ENCODE results near the gene TSPAN17. TPM values are rescaled to one million over a fixed set of nuclear protein-coding genes. Genes with fewer than 3 reads are reported as not detected.

Gene TSPAN17
- total and polyA plus RNA-seq, 4 donors = 20.8 to 55.1 (median 41.7) TPM

DNA sequence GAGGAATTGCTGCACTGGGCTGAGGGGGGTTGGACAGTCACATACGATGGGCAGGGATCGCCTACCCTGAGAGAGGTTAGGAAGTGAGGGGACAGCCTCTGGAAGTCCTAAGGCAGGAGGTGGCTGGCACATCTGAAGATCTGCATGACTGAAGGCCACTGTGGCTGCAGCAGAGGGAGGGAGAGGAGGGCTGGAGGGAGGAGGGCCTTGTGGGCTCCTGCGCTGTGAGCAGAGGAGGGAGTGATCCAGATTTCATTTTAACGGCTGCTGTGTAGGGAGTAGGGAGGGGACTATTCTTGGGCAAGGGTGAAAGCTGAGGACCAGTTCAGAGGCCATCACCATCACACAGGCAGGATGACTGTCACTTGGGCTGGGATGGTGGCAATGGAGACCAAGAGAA lies 9.7 kb upstream of the TSPAN17 start:
- no peaks in the 10 kb centered on the region for H3K9me3 ChIP-seq (ENCODE audit: control insufficient read depth, insufficient read depth, low read length)
- H3K27ac ChIP-seq (ENCODE audit: low read depth, low read length) = no peak overlapping the region
- no peak for DNase-seq (ENCODE audit: low read depth in 4 of 6, low spot score in 6 of 6)
- no peaks in the 10 kb centered on the region for H3K36me3 ChIP-seq (ENCODE audit: control insufficient read depth, insufficient read depth, low read length)
- H3K27me3 ChIP-seq (ENCODE audit: control insufficient read depth, insufficient read depth, low read length) = peaks cover 23% of the 10 kb centered on the region
- 49% methylated on average over 4 of the region's 4 CpGs for WGBS (ENCODE audit: insufficient coverage)
- H3K4me1 ChIP-seq (ENCODE audit: control insufficient read depth, insufficient read depth, low read length) = peaks cover 12% of the 10 kb centered on the region
- H3K4me3 ChIP-seq (ENCODE audit: low read depth, low read length) = no peak overlapping the region

DNA sequence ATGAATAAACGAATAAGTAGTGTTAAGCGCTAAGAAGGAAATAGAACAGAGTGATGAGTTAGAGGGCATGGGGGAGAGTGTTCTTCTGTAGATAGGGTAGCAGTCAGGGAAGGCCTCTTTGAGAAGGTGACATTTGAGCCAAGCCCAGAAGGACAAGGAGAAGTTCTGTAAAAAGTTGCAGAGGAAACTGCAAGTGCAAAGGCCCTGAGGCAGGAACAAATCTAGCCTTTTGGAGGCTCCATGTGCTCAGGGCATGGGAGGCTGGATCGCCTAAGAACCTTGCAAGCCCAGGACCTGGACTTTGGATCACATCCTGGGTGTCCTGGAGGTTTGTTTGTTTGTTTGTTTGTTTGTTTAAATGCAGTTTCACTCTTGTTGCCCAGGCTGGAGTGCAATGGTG lies 8.8 kb upstream of the TSPAN17 start:
- H3K4me3 ChIP-seq (ENCODE audit: low read depth, low read length) = no peak overlapping the region
- peaks cover 12% of the 10 kb centered on the region for H3K4me1 ChIP-seq (ENCODE audit: control insufficient read depth, insufficient read depth, low read length)
- no peaks in the 10 kb centered on the region for H3K36me3 ChIP-seq (ENCODE audit: control insufficient read depth, insufficient read depth, low read length)
- DNase-seq (ENCODE audit: low read depth in 4 of 6, low spot score in 6 of 6) = no peak
- H3K27me3 ChIP-seq (ENCODE audit: control insufficient read depth, insufficient read depth, low read length) = peaks cover 16% of the 10 kb centered on the region
- WGBS (ENCODE audit: insufficient coverage) = 93% methylated on average over 3 of the region's 3 CpGs
- no peak overlapping the region for H3K27ac ChIP-seq (ENCODE audit: low read depth, low read length)
- no peaks in the 10 kb centered on the region for H3K9me3 ChIP-seq (ENCODE audit: control insufficient read depth, insufficient read depth, low read length)

GRCh38 chr5:176639208-176639607 lies 8.1 kb upstream of the TSPAN17 start:
- Histone ChIP-seq H3K9me3 (ENCODE audit: control insufficient read depth, insufficient read depth, low read length) (no peaks in the 10 kb centered on the region), H3K4me1 (ENCODE audit: control insufficient read depth, insufficient read depth, low read length) (peaks cover 12% of the 10 kb centered on the region), H3K27ac (ENCODE audit: low read depth, low read length) (no peak overlapping the region), H3K36me3 (ENCODE audit: control insufficient read depth, insufficient read depth, low read length) (no peaks in the 10 kb centered on the region), H3K4me3 (ENCODE audit: low read depth, low read length) (no peak overlapping the region), H3K27me3 (ENCODE audit: control insufficient read depth, insufficient read depth, low read length) (peaks cover 8% of the 10 kb centered on the region)
- WGBS (ENCODE audit: insufficient coverage) = 57% methylated on average over 1 of the region's 4 CpGs
- no peak for DNase-seq (ENCODE audit: low read depth in 4 of 6, low spot score in 6 of 6)

- no peak overlapping the region for H3K27ac ChIP-seq (ENCODE audit: low read depth, low read length)
- peaks cover 5% of the 10 kb centered on the region for H3K27me3 ChIP-seq (ENCODE audit: control insufficient read depth, insufficient read depth, low read length)
- DNase-seq (ENCODE audit: low read depth in 4 of 6, low spot score in 6 of 6) = peak in 4 of 6 donors; percentile 55 to 95 (median 68)
- H3K36me3 ChIP-seq (ENCODE audit: control insufficient read depth, insufficient read depth, low read length) = no peaks in the 10 kb centered on the region
- no peaks in the 10 kb centered on the region for H3K9me3 ChIP-seq (ENCODE audit: control insufficient read depth, insufficient read depth, low read length)
- H3K4me1 ChIP-seq (ENCODE audit: control insufficient read depth, insufficient read depth, low read length) = peaks cover 12% of the 10 kb centered on the region
- H3K4me3 ChIP-seq (ENCODE audit: low read depth, low read length) = no peak overlapping the region
- WGBS (ENCODE audit: insufficient coverage) = 15% methylated on average over 4 of the region's 4 CpGs
Measured at GRCh38 chr5:176639981-176640380, 7.3 kb upstream of the TSPAN17 start.

- no peak for DNase-seq (ENCODE audit: low read depth in 4 of 6, low spot score in 6 of 6)
- WGBS (ENCODE audit: insufficient coverage) = 90% methylated on average over 3 of the region's 4 CpGs
- H3K27me3 ChIP-seq (ENCODE audit: control insufficient read depth, insufficient read depth, low read length) = no peaks in the 10 kb centered on the region
- no peak overlapping the region for H3K27ac ChIP-seq (ENCODE audit: low read depth, low read length)
- no peaks in the 10 kb centered on the region for H3K36me3 ChIP-seq (ENCODE audit: control insufficient read depth, insufficient read depth, low read length)
- no peaks in the 10 kb centered on the region for H3K9me3 ChIP-seq (ENCODE audit: control insufficient read depth, insufficient read depth, low read length)
- no peak overlapping the region for H3K4me3 ChIP-seq (ENCODE audit: low read depth, low read length)
- H3K4me1 ChIP-seq (ENCODE audit: control insufficient read depth, insufficient read depth, low read length) = peaks cover 12% of the 10 kb centered on the region
Measured at GRCh38 chr5:176640616-176641015, 6.7 kb upstream of the TSPAN17 start.

DNA sequence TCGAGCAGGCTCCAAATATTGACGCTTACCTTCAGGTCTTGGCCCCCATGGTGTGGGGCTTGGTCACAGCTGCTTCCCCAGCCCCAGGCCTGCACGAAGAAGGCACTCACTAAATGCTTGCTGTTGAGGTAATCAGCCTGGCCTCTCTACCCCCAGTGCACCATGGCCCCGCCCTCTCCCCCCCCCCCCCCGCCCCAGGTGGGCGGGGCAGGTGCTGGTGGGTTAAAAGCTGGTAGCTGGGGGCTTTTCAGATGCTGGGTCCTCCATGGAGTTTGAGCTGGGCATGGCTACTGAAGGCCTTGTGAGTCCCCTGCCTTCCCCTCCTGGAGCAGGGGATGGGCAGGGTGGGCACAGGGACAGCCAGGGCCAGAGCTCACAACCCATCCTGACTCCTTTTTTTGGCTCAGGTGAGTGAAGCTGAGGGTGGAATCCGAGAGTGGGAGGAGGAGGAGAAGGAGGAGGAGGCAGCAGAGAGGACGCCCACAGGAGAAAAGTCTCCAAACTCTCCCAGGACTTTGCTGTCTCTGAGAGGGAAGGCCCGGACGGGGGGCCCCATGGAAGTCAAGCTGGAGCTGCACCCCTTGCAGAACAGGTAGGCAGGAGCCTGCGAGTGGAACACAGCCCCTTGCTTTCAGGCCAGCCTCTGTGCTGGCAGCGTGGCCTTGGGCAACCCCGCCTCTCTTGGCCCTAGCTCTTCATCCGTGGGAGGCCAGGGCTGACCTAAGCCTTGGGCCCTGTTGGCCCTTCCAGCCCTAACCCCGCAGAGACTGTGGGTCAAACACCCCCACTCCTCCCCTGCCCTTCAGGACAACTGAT lies 4.4 kb upstream of the TSPAN17 start:
- WGBS (ENCODE audit: insufficient coverage) = 67% methylated on average over 10 of the region's 15 CpGs
- H3K4me3 ChIP-seq (ENCODE audit: low read depth, low read length) = no peak overlapping the region
- H3K27ac ChIP-seq (ENCODE audit: low read depth, low read length) = no peak overlapping the region
- no peaks in the 10 kb centered on the region for H3K27me3 ChIP-seq (ENCODE audit: control insufficient read depth, insufficient read depth, low read length)
- H3K4me1 ChIP-seq (ENCODE audit: control insufficient read depth, insufficient read depth, low read length) = peaks cover 24% of the 10 kb centered on the region
- DNase-seq (ENCODE audit: low read depth in 4 of 6, low spot score in 6 of 6) = no peak
- no peaks in the 10 kb centered on the region for H3K9me3 ChIP-seq (ENCODE audit: control insufficient read depth, insufficient read depth, low read length)
- no peaks in the 10 kb centered on the region for H3K36me3 ChIP-seq (ENCODE audit: control insufficient read depth, insufficient read depth, low read length)

- 80% methylated on average over 7 of the region's 11 CpGs for WGBS (ENCODE audit: insufficient coverage)
- H3K4me3 ChIP-seq (ENCODE audit: low read depth, low read length) = no peak overlapping the region
- DNase-seq (ENCODE audit: low read depth in 4 of 6, low spot score in 6 of 6) = no peak
- H3K27ac ChIP-seq (ENCODE audit: low read depth, low read length) = no peak overlapping the region
- H3K4me1 ChIP-seq (ENCODE audit: control insufficient read depth, insufficient read depth, low read length) = peaks cover 31% of the 10 kb centered on the region
- H3K9me3 ChIP-seq (ENCODE audit: control insufficient read depth, insufficient read depth, low read length) = no peaks in the 10 kb centered on the region
- H3K36me3 ChIP-seq (ENCODE audit: control insufficient read depth, insufficient read depth, low read length) = no peaks in the 10 kb centered on the region
- H3K27me3 ChIP-seq (ENCODE audit: control insufficient read depth, insufficient read depth, low read length) = no peaks in the 10 kb centered on the region
Measured at GRCh38 chr5:176643491-176644219, 3.6 kb upstream of the TSPAN17 start.

DNA sequence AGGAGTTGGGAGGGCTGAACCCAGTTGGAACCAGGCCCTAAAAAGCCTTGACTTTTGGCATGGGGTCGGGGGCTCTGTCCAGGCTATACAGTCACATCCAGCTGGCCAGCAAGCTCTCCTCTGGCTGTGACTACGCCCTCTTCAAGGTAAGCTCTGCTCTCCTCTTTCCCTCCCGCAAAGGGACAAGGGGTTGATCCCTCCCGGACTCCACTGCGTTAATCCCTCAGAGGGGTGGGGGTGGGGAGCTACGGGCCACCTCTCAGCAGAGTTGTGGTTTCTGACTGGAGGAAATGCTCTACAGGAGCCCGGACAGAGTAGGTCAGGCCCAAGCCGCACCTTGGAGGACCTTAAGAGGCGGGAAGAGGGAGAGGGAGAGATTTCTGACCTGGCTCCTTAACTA lies 3.0 kb upstream of the TSPAN17 start:
- no peak overlapping the region for H3K4me3 ChIP-seq (ENCODE audit: low read depth, low read length)
- H3K9me3 ChIP-seq (ENCODE audit: control insufficient read depth, insufficient read depth, low read length) = no peaks in the 10 kb centered on the region
- no peaks in the 10 kb centered on the region for H3K36me3 ChIP-seq (ENCODE audit: control insufficient read depth, insufficient read depth, low read length)
- no peak overlapping the region for H3K27ac ChIP-seq (ENCODE audit: low read depth, low read length)
- H3K4me1 ChIP-seq (ENCODE audit: control insufficient read depth, insufficient read depth, low read length) = peaks cover 34% of the 10 kb centered on the region
- WGBS (ENCODE audit: insufficient coverage) = 61% methylated on average over 7 of the region's 9 CpGs
- no peak for DNase-seq (ENCODE audit: low read depth in 4 of 6, low spot score in 6 of 6)
- no peaks in the 10 kb centered on the region for H3K27me3 ChIP-seq (ENCODE audit: control insufficient read depth, insufficient read depth, low read length)

DNA sequence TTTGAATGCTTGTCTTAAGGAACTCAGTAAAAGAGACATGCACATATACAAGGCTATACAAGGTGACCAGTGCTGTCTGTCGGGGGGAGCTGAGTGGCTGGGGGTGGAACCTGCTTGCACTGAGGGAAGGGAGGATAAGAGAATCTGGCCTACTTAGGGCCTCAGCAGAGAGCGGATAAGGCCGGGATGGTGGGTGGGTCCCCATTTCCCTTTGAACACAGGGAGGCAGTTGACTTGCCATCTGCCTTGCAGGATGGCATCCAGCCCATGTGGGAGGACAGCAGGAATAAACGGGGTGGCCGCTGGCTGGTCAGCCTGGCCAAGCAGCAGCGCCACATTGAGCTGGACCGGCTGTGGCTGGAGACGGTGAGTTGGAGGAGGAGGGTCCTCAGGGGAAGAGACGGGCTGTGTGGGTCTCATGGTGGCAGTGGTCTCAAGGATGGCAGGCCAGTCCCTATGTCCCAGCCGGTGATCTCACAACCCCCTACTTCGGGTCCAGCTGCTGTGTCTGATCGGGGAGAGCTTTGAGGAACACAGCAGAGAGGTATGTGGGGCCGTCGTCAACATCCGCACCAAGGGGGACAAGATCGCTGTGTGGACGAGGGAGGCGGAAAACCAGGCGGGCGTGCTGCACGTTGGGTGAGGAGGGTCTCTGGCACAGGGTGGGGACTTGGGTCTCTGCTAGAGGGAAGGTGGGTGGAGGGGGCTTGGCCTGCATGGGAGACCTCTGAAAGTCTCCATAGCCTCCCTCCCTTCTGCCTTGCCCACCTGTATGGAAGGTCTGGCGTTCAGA lies 2.2 kb upstream of the TSPAN17 start:
- Histone ChIP-seq H3K27ac (ENCODE audit: low read depth, low read length) (no peak overlapping the region), H3K4me3 (ENCODE audit: low read depth, low read length) (no peak overlapping the region), H3K36me3 (ENCODE audit: control insufficient read depth, insufficient read depth, low read length) (peaks cover 6% of the 10 kb centered on the region), H3K4me1 (ENCODE audit: control insufficient read depth, insufficient read depth, low read length) (peaks cover 31% of the 10 kb centered on the region), H3K9me3 (ENCODE audit: control insufficient read depth, insufficient read depth, low read length) (no peaks in the 10 kb centered on the region), H3K27me3 (ENCODE audit: control insufficient read depth, insufficient read depth, low read length) (no peaks in the 10 kb centered on the region)
- 82% methylated on average over 18 of the region's 22 CpGs for WGBS (ENCODE audit: insufficient coverage)
- DNase-seq (ENCODE audit: low read depth in 4 of 6, low spot score in 6 of 6) = no peak

Data from spinal cord (tissue), 10 donors.